Pericardium fibroblast (primary cell): ENCODE results near the gene PCDHGB1. TPM values are rescaled to one million over a fixed set of nuclear protein-coding genes. Genes with fewer than 3 reads are reported as not detected.

Experiments used
- total RNA-seq: library from RNA; depleted of rRNA; stranded (reverse); fragments of >200 nt; gene quantifications from 2 replicates; pipeline ENCODE4 v1.2.3, GENCODE V29; 2015

The PCDHGB1 gene
- total RNA-seq, result 0.82 and 0.94 TPM in 2 replicates

DNA sequence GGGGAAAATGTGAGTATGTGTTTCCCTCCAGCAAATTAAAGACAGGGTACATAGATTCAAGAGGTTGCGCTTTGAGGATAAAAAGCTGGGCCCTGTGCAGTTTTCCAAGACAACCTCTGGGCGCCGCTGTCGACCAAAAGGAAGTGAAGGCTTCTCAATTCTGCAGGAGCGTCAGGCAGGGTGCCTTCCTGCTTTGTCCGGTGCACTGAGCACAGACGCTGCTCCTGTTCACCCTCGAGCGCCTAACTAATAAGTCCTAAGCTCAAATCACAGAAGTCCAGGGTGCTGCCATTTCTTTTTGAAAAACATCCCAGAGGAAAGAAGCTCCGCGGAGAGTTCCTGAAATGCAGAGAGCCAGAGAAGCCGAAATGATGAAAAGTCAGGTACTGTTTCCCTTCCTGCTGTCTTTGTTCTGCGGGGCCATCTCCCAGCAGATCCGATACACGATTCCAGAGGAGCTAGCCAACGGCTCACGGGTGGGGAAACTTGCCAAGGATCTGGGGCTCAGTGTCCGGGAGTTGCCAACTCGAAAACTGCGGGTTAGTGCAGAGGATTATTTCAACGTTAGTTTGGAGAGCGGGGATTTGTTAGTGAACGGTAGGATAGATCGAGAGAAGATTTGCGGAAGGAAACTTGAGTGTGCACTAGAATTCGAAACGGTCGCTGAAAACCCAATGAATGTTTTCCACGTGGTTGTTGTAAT lies at the start of gene PCDHGB1:
PCDHGB1 (plus strand) TSS at position 183 of the 703 bp plus-strand sequence; CDS start at position 345, 162 bp downstream.

DNA sequence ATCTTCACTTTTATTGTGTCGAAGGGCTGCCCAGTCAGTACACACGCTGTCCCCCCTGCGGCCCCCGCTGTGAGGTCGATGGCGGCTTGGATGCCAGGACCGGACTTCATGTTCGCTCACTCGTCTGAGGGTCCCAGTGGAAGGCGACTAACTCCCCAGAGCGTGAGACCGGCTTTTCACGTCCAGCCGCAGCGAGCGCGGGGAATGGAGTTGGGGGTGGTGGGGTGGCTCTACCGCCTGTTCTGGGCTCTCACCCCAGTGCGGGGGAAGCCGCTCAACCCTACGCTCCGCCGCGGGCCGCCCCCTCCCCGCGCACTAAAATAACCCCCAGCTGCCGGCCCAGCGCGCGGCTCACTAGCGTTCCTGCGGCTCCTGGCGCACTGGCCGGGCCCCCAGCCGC lies 46.1 kb upstream of the PCDHGB1 start, which contains the start of gene SLC25A2:
SLC25A2 (minus strand) TSS at position 294 of the 400 bp plus-strand sequence; CDS start at position 110, 184 bp downstream.

DNA sequence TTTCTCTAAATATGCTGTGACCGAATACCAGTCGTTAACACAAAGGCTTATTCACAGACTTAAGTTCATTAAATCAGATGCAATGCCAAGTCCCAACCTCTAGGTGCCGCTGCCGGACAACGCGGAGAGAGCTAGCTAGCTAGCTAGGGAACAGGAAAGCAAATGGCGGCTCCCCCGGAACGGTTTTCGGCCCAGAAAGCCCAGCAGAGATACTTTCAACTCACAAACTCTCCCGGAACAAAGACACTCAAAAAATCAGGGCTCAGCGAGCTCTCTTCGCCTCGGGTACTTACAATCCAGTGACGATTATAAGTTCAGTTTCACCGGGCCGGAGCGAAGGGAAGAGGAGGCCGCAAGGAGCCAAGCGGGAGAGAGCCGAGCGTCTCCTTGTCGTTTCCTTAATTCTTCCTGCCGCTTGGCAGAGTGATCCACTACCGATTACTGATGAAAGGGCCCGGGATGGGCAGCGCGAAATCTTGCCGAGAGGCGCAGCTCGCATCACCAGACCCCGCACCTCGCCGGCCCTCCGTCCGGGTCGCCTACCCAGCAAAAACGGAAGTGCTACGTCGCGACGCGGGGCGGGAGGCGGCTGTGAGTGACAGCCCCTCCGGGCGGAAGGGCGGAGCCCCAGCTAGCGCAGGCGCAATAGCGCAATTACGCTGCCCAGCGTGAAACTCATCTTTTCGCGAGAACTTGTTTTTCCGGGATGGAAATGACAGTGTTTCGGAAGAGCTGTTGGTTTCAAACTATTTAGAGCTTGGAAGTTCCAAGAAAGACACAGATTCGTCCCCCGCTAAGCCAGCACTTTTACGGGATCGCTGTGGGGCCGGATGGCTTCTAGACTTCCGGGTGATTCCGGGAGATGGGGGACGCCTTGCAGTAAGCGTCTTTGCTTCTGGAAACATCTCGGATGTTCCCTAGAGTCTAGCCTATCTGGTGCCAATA lies 29.4 kb upstream of the PCDHGB1 start, which contains the start of gene TAF7:
TAF7 (minus strand) TSS at position 560 of the 945 bp plus-strand sequence. CDS start 740 bp downstream, outside the sequence.

DNA sequence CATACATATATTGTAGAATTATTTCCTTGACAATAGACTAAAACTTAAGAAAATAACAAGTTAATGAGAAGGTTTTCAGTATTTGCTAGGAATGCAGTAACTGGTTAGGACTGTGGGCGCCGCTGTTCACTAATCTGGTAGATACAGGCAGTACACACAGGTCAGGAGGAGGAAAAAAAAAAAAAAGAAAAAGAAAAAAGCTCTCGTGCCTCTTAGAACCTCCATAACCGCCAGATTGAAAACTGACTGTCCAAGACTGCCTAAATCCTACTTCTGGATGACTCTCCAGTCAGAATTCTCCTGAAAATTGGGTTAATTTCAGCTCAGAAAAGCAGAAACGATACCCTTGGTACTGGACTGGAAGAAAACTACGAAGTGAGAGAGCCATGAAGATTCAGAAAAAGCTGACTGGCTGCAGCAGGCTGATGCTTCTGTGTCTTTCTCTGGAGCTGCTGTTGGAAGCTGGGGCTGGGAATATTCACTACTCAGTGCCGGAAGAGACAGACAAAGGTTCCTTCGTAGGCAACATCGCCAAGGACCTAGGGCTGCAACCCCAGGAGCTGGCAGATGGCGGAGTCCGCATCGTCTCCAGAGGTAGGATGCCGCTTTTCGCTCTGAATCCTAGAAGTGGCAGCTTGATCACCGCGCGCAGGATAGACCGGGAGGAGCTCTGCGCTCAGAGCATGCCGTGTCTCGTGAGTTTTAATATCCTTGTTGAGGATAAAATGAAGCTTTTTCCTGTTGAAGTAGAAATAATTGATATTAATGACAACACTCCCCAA lies 19.4 kb upstream of the PCDHGB1 start, which contains the start of gene PCDHGA1:
PCDHGA1 (plus strand) TSS at position 216 of the 782 bp plus-strand sequence.

DNA sequence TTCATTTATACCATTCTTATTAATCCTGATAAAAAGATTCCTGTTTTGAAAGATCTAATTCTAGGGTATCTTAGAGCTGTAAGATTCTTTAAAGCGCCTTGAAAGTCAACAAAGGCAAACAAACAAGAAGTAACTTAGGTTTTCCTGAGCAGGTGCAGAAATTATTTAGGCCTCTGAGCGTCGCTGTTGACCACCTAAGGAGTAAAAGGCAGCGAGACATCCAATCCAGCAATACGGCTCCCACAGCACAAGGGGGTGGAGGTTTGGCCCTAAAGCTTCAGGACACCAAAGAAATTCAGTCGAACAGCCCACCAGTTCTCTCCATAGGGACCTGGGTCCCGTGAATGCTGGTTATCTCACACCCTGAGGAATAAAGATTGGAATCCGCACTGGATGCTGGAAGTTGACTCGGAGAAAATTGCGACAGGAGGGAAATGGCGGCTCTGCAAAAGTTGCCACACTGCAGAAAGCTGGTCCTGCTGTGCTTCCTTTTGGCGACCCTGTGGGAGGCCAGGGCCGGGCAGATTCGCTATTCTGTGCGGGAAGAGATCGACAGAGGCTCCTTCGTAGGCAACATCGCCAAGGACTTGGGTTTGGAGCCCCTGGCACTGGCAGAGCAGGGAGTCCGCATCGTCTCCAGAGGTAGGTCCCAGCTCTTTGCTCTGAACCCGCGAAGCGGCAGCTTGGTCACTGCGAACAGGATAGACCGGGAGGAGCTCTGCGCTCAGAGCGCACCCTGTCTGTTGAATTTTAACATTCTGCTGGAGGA lies 11.2 kb upstream of the PCDHGB1 start, which contains the start of gene PCDHGA2:
PCDHGA2 (plus strand) TSS at position 223 of the 769 bp plus-strand sequence.

DNA sequence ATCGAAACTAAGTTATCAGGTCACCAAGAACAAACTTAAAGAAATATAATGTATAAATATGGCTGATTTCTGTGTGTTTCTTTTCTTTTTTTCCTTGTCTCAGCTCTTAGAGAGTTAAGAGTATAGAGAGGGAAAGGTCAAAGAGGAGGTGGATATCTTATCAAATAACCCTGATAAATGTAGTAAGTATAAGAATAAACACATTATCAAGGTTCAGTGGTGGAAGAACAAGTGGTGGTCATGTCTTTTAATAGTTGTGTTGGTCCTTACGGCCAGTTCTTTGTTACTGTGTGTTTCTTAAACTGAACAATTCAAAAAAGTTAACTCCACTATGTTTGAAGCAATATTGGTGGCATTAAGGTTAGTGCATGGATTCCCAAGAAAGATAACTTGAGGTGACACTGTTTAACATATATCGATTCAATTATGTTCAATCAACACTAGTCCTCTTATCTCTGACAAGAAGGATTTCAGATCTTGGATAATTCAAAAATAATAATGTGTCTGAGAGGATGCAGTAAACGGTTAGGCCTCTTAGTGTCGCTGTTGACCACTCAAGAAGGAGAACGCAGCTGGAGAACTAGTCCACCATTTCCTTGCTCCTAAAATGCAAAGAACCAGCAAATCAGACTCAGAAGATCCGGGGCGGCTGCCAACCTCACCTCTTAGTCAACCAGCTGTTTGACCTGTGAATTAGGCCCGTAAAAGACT lies 6.5 kb upstream of the PCDHGB1 start, which contains the start of gene PCDHGA3:
PCDHGA3 (plus strand) TSS at position 588 of the 711 bp plus-strand sequence. CDS start 205 bp downstream, outside the sequence.

DNA sequence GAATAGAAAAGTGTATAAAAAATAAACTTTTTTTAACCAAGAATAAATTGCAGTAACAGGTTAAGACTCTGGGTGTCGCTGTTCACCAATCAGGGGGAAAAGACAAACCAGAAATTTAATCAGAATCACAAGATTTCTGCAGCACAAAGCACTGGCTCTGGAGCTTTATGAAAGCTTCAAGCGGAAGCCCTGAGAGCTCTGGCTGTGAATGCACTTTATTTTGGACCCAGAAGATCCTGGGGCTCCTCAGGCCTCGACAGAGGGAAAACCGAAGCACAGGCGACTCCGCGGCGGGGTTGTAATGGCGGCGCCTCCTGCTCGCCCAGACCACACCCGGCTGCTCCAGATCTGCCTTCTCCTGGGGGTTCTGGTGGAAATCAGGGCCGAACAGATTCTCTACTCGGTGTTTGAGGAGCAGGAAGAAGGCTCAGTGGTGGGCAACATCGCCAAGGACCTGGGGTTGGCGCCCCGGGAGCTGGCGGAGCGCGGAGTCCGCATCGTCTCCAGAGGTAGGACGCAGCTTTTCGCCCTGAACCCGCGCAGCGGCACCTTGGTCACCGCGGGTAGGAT lies 5.1 kb downstream of the PCDHGB1 start, which contains the start of gene PCDHGA4:
PCDHGA4 (plus strand) TSS at position 122 of the 570 bp plus-strand sequence; CDS start at position 209, 87 bp downstream.

DNA sequence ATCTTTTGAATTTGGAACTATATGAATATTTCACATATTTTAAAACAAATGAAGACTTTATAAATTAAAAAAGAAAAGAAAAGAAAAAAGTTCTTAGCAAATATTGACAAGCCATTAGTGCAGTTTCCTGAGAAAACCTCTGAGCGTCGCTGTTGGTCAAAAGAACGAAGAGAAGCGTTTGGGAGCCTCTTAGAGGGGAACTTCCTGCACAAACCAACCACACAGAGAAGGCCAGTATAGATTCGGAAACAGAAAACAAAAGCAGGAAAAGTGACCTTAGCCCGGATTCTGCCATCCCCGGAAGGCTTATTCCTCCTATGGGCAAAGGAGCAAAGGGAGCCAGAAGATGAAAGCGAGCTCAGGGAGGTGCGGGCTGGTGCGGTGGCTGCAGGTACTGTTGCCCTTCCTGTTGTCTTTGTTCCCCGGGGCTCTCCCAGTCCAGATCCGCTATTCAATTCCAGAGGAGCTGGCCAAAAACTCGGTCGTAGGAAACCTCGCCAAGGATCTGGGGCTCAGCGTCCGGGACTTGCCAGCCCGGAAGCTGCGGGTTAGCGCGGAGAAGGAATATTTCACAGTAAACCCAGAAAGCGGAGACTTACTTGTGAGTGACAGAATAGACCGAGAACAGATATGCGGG lies 10.0 kb downstream of the PCDHGB1 start, which contains the start of gene PCDHGB2:
PCDHGB2 (plus strand) TSS at position 205 of the 637 bp plus-strand sequence; CDS start at position 347, 142 bp downstream.

DNA sequence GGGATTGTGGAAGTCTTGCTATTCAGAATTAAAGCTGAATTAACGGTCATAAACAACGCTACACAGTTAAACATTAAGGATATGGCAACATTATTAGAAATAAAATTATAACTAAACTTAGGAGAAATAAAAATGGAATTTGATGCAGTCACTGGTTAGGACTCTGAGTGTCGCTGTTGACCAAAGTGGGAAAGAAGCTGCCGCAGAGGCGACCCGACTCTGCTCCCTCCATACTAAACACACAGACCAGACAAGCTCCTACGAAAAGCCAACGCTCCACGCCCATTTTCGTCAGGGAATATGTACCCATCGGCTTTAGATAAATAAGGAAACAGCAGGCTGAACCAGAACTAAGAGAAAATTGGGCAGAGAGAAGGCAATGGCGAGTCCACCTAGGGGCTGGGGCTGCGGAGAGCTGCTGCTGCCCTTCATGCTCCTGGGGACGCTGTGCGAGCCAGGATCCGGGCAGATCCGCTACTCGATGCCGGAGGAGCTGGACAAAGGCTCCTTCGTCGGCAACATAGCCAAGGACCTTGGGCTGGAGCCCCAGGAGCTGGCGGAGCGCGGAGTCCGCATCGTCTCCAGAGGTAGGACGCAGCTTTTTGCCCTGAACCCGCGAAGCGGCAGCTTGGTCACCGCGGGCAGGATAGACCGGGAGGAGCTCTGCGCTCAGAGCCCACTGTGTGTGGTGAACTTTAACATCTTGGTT lies 14.2 kb downstream of the PCDHGB1 start, which contains the start of gene PCDHGA5:
PCDHGA5 (plus strand) TSS at position 211 of the 709 bp plus-strand sequence; CDS start at position 380, 169 bp downstream.

DNA sequence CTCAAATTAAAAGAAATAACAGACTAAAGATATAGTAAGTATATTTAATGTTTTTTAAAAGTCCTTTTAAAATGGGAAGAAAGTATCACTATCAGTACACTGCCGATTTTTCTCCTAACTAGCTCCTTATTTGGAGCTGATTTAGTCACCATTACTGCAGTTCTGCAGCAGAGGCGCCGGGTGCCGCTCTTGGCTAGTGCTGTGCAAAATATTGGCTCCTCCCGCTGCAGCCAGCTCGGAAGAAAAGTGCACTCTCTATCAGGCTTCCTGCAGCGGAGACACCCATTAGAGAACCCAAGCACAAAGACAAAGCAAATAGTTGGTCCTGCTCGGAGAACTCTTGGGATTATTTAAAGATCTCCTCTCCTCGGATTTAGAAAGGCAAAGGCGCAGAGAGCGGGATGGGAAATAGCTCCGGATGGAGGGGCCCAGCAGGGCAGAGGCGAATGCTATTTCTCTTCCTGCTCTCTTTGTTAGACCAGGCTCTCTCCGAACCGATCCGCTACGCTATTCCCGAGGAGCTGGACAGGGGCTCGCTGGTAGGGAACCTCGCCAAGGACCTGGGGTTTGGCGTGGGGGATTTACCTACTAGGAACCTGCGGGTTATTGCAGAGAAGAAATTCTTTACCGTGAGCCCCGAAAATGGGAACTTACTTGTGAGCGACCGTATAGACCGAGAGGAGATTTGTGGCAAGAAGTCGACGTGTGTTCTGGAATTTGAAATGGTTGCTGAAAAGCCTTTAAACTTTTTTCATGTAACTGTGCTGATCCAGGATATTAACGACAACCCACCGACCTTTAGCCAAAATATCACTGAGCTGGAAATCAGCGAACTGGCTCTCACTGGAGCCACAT lies 20.3 kb downstream of the PCDHGB1 start, which contains the start of gene PCDHGB3:
PCDHGB3 (plus strand) TSS at position 249 of the 855 bp plus-strand sequence; CDS start at position 402, 153 bp downstream.

DNA sequence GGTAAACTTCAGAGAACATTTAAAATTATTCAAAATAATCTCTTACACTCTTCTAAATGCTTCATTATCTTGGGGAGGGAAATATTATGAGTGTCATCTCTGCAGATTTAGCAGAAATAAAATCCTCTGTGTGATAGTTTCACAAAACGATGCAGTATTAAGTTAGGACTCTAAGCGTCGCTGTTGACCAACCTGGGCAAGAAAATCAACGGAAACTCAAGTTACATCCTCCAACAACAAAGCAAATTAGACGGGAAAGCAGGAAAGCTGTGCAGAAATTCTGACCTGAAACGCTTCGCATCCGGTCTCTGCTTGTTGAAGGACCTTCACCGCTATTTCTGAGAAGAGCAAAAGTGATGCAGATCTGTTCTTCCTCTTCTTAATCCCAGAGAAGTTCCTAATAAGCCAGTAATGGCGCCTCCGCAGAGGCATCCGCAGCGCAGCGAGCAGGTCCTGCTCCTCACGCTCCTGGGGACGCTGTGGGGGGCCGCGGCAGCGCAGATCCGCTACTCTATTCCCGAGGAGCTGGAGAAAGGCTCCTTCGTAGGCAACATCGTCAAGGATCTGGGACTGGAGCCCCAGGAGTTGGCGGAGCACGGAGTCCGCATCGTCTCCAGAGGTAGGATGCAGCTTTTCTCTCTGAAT lies 23.9 kb downstream of the PCDHGB1 start, which contains the start of gene PCDHGA6:
PCDHGA6 (plus strand) TSS at position 219 of the 645 bp plus-strand sequence; CDS start at position 412, 193 bp downstream.

DNA sequence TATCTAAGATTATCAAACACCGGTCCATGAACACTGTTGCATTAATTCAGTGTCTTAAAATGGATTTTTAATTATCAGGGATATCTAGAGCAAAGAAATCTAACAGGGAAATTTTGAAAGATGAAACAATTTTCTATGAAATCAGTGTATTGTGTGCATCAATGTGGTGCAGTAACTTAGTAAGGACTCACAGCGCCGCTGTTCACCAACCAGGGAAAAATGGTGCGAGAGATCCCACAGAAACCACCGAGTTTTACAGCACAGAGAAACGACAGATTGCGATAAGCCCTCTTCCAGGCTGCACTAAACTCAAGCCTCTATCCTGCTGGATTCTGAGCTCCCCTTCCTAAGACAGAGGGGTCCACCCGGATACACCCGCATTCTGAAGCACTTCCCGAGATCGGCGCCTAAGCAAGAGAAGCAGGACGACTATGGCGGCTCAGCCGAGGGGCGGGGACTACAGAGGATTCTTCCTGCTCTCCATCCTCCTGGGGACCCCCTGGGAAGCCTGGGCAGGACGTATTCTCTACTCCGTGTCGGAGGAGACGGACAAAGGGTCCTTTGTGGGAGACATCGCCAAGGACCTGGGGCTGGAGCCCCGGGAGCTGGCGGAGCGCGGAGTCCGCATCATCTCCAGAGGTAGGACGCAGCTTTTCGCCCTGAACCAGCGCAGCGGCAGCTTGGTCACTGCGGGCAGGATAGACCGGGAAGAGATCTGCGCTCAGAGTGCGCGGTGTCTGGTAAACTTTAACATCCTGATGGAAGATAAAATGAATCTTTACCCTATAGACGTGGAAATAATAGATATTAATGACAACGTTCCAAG lies 32.8 kb downstream of the PCDHGB1 start, which contains the start of gene PCDHGA7:
PCDHGA7 (plus strand) TSS at position 274 of the 826 bp plus-strand sequence; CDS start at position 432, 158 bp downstream.

DNA sequence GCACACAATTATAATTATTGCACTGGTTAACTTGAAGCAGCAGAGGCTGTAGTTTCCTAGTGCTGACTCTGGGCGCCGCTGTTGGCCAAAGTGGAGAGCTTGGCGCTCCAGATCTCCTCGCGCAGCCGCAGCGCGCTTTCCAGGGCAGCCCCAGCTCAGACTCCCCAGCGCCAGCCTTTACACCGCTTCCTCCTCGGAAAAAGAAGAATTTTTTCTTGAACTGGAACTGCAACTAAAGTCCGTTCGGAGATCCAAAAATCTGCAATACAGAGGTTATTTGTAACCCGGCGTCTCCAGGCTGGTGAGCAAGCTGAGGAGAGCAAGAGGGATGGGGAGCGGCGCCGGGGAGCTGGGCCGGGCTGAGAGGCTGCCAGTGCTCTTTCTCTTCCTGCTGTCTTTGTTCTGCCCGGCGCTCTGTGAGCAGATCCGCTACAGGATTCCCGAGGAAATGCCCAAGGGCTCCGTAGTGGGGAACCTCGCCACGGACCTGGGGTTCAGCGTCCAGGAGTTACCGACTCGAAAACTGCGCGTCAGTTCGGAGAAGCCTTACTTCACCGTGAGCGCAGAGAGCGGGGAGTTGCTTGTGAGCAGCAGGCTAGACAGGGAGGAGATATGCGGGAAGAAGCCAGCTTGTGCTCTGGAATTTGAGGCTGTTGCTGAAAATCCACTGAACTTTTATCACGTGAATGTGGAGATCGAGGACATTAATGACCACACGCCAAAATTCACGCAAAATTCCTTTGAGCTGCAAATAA lies 37.8 kb downstream of the PCDHGB1 start, which contains the start of gene PCDHGB4:
PCDHGB4 (plus strand) TSS at position 142 of the 755 bp plus-strand sequence; CDS start at position 329, 187 bp downstream.

DNA sequence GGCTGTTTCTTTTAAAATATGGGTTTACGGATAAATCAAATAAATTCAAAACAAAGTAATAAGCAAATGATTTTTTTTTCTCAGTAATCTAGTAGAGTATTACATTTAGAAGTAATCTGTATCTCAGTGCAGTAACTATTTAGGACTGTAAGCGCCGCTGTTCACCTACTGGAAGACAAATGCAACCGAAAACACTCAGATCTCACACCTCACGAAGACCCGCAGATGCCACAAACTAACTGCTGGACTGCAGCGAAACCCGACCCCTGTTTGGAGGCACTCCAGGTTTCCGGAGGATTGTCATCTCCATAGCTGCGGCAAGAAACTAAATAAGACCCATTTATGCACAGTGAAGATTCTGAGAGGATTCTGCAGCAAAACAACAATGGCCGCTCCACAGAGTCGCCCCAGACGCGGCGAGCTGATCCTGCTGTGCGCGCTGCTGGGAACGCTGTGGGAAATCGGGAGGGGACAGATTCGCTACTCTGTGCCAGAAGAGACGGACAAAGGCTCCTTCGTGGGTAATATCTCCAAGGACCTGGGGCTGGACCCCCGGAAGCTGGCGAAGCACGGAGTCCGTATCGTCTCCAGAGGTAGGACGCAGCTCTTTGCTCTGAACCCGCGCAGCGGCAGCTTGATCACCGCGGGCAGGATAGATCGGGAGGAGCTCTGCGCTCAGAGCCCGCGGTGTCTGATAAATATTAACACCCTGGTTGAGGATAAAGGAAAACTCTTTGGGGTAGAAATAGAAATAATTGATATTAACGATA lies 42.7 kb downstream of the PCDHGB1 start, which contains the start of gene PCDHGA8:
PCDHGA8 (plus strand) TSS at position 205 of the 770 bp plus-strand sequence; CDS start at position 386, 181 bp downstream.

